Loucy (cell line): ENCODE data around the gene MYCN.

ENCODE experiments used
- EZH2phosphoT487 ChIP-seq: fragments of 200-600 bp; IDR thresholded peaks from 2 replicates; pipeline ENCODE4 v1.6.1; 2018; ENCODE audit warnings: antibody characterized with exemption, mild to moderate bottlenecking, moderate library complexity, borderline replicate concordance
- TF ChIP-seq, protein P1 (sequence below): fragments of 200-600 bp; sonication (generic); conservative IDR thresholded peaks from 2 replicates; pipeline ENCODE4 v1.5.1; 2014; ENCODE audit warnings: mild to moderate bottlenecking, antibody characterized with exemption, low read length

- TF ChIP-seq, protein P1, sequence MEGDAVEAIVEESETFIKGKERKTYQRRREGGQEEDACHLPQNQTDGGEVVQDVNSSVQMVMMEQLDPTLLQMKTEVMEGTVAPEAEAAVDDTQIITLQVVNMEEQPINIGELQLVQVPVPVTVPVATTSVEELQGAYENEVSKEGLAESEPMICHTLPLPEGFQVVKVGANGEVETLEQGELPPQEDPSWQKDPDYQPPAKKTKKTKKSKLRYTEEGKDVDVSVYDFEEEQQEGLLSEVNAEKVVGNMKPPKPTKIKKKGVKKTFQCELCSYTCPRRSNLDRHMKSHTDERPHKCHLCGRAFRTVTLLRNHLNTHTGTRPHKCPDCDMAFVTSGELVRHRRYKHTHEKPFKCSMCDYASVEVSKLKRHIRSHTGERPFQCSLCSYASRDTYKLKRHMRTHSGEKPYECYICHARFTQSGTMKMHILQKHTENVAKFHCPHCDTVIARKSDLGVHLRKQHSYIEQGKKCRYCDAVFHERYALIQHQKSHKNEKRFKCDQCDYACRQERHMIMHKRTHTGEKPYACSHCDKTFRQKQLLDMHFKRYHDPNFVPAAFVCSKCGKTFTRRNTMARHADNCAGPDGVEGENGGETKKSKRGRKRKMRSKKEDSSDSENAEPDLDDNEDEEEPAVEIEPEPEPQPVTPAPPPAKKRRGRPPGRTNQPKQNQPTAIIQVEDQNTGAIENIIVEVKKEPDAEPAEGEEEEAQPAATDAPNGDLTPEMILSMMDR = no peak; the same call in none of the 2 replicates
- TF ChIP-seq EZH2phosphoT487 = no peak
Measured at GRCh38 chr2:15939854-15940660, at the start of gene MYCN.
